Fibroblast of upper back skin (primary cell): Measurements from ENCODE around the gene PHACTR3.
"Not testable (repeated sequence)": the region's sequence is repeated elsewhere in the genome, so short reads cannot be mapped to it uniquely, and the experiment has no call there.

Experiments used
- DNase-seq: peaks from one replicate; pipeline ENCODE4 v3.0.0-alpha.2; 2013

PHACTR3 gene

GRCh38 chr20:59603781-59604541 lies at the start of gene PHACTR3:
PHACTR3 (plus strand) TSS chr20:59604540; CDS start chr20:59605015, 475 bp downstream.
- no peak for DNase-seq

- not testable (repeated sequence) for DNase-seq
These were observed 46.4 kb upstream of the PHACTR3 start for GRCh38 chr20:59557733-59558529.

GRCh38 chr20:59559024-59559817 lies 45.1 kb upstream of the PHACTR3 start:
- DNase-seq, result no peak

DNA sequence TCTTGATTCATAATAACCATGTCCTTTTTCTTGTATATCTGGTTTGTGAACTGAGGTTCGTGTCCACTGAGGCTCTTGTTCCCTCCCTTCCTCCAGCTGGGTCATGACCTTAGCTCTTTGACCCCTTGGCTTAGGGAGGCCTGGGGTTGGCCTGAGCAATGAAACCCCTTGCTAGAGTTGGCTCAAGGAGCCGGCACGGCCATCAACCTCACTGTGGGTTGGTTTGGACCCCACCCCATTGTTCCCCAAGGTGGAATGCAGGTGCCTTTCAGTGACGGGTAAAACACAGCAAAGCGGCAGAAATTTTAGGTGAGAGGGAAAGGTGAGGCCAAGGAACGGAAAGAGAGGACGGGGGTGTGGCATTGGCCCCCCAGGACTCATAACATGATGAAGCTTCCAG lies 44.5 kb upstream of the PHACTR3 start:
- DNase-seq, result no peak

- DNase-seq, result peak; percentile 14
These were observed 43.6 kb upstream of the PHACTR3 start for GRCh38 chr20:59560588-59561227.

DNA sequence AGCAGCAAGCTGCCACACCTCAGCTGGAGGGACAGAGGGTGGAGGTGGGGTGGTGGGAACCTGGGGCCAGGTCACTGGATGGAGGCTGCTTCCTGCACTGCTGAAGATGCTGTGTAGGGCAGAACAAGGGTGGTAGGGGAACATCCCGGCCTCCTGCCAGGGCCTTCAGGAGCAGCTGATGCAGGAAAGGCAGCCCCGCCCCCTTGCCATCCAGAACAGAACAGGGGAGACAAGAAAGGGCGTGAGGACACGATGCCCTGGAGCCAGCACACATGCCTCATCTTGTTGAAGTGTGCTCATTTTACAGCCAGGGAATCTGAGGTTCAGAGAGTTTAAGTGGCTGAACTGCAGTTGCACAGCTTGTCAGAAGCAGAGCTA lies 43.1 kb upstream of the PHACTR3 start:
- no peak for DNase-seq

- no peak for DNase-seq
These were observed 42.6 kb upstream of the PHACTR3 start for GRCh38 chr20:59561614-59562277.

- no peak for DNase-seq
These were observed 40.2 kb upstream of the PHACTR3 start for GRCh38 chr20:59564171-59564570.

DNA sequence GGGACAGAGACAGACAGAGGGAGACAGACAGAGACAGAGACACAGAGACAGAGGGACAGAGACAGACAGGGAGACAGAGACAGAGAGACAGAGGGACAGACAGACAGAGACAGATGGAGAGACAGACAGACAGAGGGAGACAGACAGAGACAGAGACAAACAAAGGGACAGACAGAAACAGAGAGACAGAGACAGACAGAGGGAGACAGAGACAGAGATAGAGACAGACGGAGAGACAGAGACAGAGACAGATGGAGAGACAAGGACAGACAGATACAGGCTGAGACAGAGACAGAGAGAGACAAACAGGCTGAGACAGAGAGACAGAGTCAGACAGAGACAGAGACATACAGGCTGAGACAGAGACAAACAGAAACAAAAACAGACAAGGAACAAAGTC lies 39.4 kb upstream of the PHACTR3 start:
- no peak for DNase-seq

DNA sequence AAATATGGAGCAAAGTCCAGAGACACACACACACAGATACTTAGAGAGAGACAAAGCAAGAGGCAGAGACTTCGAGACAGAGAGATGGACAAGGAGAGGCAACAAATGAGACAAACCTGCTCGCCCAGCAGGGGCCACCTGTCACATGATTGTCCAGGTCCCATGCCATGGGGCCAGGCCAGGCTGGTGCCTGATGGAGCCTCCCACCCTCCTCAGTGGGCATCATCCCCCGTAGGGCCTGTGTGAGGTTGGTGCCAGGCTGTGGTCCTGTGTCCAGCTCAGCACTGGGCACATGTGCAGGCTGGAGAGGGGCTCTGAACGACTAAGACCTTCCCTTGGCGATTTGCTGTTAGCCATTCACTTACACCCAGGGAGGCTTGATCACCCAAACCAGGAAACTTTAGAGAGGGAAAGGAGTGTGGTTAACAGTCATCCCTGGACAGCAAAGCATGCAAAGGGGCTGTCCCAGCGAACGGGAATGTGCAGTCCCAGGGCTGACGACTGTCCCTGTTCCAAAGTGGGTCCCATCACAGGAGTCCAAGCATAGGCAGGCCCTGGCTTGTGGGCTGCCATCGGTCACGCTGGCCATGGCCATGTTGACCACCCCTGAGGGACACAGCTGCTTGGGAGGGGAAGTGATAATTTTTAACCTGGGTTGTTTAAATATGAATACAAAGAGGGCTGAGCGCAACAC lies 38.4 kb upstream of the PHACTR3 start:
- no peak for DNase-seq

DNA sequence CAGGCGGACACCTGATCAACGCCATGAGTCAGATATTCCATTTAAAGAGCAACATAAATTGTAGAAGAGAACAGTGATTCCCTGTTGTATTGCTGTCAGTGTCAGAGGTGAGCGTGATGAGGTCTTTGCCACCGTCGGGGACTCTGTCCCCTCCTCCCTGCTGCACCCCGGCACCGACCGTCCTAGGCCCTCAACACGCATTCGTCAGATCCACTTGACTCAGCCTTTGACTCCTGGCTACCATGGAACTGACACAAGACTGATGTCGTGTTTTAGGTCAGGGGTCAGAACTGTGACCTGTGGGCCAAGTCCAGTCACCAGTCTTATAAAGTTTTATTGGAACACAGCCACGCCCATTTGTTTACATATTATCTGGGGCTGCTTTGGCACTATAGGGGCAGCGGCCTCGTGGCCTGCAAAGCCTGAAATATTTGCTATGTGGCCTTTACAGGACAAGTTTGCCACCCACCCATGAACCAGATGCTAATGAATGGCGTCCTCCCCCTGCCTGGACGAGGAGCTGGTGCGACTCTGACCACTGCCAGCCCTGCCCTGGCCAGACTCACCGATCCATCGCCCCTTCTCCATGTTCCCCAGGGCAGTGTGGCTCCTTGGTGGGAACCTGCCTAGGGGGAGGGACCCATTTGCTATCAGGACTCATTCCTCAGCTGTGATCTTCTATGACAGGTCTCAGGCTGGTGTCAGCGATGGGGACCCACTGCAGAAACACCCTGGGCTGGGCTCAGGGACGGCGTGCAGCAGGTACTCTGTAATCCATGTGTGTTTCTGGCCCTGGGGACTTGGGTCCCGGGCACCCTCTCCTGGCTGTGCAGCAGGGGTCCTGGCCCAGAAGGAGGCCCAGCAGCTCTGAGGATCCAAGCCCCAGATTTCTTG lies 37.5 kb upstream of the PHACTR3 start:
- no peak for DNase-seq

DNA sequence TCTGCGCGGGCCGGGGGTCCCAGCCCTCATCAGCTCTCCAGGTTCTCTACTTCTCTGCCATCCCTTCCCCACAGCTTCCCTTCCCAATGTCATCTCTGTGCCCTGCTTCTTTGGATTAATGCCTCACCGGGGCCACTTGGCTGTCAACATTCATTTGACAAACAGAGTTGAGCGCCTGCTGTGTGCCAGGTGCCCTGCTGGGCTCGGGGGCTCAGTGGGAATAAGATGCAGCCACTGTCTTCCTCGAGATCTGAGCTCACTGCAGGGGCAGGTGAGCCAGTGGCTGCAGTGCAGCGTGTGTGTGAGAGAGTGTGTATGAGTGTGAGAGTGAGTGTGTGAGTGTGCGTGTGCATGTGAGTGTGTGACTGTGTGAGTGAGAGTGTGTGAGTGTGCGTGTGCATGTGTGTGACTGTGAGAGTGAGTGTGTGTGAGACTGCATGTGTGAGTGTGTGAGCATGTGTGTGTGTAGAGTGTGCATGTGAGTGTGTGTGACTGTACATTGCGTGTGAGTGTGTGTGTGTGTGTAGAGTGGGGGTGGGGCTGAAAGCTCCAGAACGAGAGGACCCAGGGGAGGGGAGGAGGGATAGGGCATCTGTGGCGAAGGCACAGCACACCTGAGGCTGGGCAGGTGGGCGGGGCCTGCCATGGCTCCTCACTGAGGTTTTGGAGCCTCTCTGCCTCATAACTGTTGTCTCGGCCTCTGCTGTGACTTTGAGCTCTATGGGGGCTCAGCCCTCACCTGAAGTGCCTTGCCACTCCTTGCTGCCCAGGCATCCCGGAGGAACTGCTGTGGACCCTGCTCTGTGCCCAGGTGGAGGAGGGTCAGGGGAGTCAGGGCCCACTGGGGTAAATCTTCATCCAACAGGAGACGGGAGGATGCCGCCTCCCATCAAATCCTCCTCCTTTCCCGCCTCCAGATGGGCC lies 36.5 kb upstream of the PHACTR3 start:
- no peak for DNase-seq

- no peak for DNase-seq
These were observed 35.8 kb upstream of the PHACTR3 start for GRCh38 chr20:59568509-59569024.

GRCh38 chr20:59569305-59569704 lies 35.0 kb upstream of the PHACTR3 start:
- DNase-seq, result no peak

DNA sequence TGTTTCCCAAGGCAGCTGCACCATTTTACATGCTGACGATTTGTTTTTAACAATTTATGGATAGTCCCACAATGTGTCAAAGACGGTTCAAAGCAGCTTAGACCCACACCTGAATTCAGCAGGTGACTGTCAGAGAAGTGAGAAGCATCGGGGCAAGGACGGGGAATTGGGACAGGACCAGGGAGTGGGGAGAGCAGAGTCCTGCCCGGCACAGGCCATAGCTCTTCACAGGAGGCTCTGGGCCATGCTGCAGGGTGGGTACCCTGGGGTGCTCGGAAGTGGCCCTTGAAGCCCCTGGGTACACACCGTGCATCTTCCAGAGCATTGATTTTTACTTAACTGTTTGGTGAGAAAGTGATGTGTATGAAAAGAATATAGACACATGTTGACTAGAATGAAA lies 33.2 kb upstream of the PHACTR3 start:
- no peak for DNase-seq

- DNase-seq, result peak; percentile 71
These were observed 32.6 kb upstream of the PHACTR3 start for GRCh38 chr20:59571551-59572314.

DNA sequence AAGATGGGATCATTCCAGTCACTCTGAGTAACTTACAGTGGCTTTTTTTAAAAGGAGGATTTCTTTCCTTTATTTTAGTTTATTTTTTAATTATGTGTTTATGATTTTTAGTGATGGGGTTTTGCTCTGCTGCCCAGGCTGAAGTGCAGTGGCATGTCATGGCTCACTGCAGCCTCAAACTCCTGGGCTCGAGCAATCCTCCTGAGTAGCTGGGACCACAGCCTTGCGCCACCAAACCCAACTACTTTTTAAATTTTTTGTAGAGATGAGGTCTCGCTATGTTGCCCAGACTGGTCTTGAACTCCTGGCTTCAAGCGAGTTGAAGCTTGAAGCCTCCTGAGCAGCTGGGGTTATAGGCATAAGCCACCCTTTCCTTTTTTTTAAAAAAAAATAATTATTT lies 31.8 kb upstream of the PHACTR3 start:
- DNase-seq, result no peak

GRCh38 chr20:59573837-59574236 lies 30.5 kb upstream of the PHACTR3 start:
- no peak for DNase-seq
